K562 (cell line): ENCODE results near the gene LMX1B. TPM values are rescaled to one million over a fixed set of nuclear protein-coding genes. Genes with fewer than 3 reads are reported as not detected.

Experiments
- ATAC-seq: fragments of 200-7000 bp; cut with Tn5 transposase; 3 replicates; pipeline ENCODE4 v1.9.1; 2020; ENCODE audit warnings: moderate library complexity
- BruUV-seq: library from RNA; stranded (reverse); fragments of 400-500 nt; replicated peaks from 2 replicates; lab custom pipeline; 2021; lab: Mats Ljungman, UMichigan
- CTCF ChIA-PET: fragments of 300-600 bp; formaldehyde crosslinking; extraction: SDS; loops from one replicate; lab custom pipeline; 2021; ENCODE audit warnings: low intra/inter-chr PET ratio; lab: Yijun Ruan, JAX
- POLR2A ChIA-PET: fragments of 300-600, 350-650 bp; sonication (Branson Sonifier 250); formaldehyde crosslinking; extraction: SDS; loops from one replicate; lab custom pipeline; 2021; ENCODE audit warnings: antibody characterized with exemption, inconsistent platforms; lab: Yijun Ruan, JAX
- DNase-seq, 4 experiments: peaks; one replicate each; pipeline versions ENCODE4 v3.0.0 to v3.0.0-alpha.2; 2011 to 2018; ENCODE audit warnings: low spot score in 3 of 4, mixed read lengths in 3 of 4; ENCODE audit errors: extremely low read depth in 1 of 4
- FAIRE-seq: peaks from 2 replicates; lab custom pipeline; 2011; peaks lifted over from hg19 to GRCh38; lab: Jason Lieb, UNC
- H2AFZ ChIP-seq: 2 replicates; pipeline ENCODE4 v1.6.0; 2011; ENCODE audit warnings: low read depth, low read length, control low read depth, inconsistent platforms
- H3K27ac ChIP-seq: fragments of 200-600 bp; 3 replicates; pipeline ENCODE4 v1.8.0; 2011; ENCODE audit warnings: low read depth, mild to moderate bottlenecking, control low read depth, inconsistent platforms, low read length, moderate library complexity, mixed read lengths; ENCODE audit errors: extremely low read depth
- H3K27me3 ChIP-seq, 2 experiments: fragments of 300-600 bp in 1 of 2; 2 replicates in 1 of 2; 3 replicates in 1 of 2; pipeline versions ENCODE4 v1.6.0 to v1.8.0; 2011; ENCODE audit warnings: inconsistent platforms in 2 of 2, low read length in 2 of 2, mild to moderate bottlenecking in 1 of 2, mixed read lengths in 1 of 2, moderate library complexity in 1 of 2; ENCODE audit not compliant: control insufficient read depth in 2 of 2, insufficient read depth in 2 of 2
- H3K36me3 ChIP-seq: fragments of 300-600 bp; 3 replicates; pipeline ENCODE4 v1.8.0; 2011; ENCODE audit warnings: mild to moderate bottlenecking, low read length, inconsistent platforms; ENCODE audit not compliant: control insufficient read depth, insufficient read depth
- H3K4me1 ChIP-seq, 2 experiments: fragments of 200-600 bp in 1 of 2; replicated peaks in 1 of 2; 2 replicates in 1 of 2; 3 replicates in 1 of 2; pipeline versions ENCODE4 v1.5.1 to v1.8.0; 2011; ENCODE audit warnings: inconsistent platforms in 2 of 2, low read length in 2 of 2, mild to moderate bottlenecking in 1 of 2, mixed read lengths in 1 of 2, moderate library complexity in 1 of 2; ENCODE audit not compliant: control insufficient read depth in 2 of 2, insufficient read depth in 2 of 2
- H3K4me2 ChIP-seq: 2 replicates; pipeline ENCODE4 v1.6.1; 2011; ENCODE audit warnings: low read length, control low read depth, inconsistent platforms, mixed read lengths; ENCODE audit not compliant: insufficient read depth
- H3K4me3 ChIP-seq: fragments of 200-600 bp; sonication (generic), shearing (Covaris generic); 2 replicates; pipeline ENCODE4 v1.5.1; 2016; ENCODE audit warnings: control low read depth, inconsistent platforms
- H3K79me2 ChIP-seq: fragments of 200-600 bp; 3 replicates; pipeline ENCODE4 v1.8.0; 2011; ENCODE audit warnings: low read length, inconsistent platforms; ENCODE audit not compliant: control insufficient read depth, insufficient read depth
- H3K9ac ChIP-seq, 2 experiments: 2 replicates each; pipeline versions ENCODE4 v1.6.0 to v1.6.1; 2011; ENCODE audit warnings: low read depth in 2 of 2, low read length in 2 of 2, control low read depth in 1 of 2, inconsistent platforms in 1 of 2, mild to moderate bottlenecking in 1 of 2, mixed read lengths in 1 of 2; ENCODE audit not compliant: insufficient read depth in 1 of 2
- H3K9me1 ChIP-seq: one replicate; pipeline ENCODE4 v1.6.0; 2011; ENCODE audit warnings: inconsistent platforms, mild to moderate bottlenecking, low read length, moderate library complexity; ENCODE audit not compliant: control insufficient read depth, insufficient read depth
- H3K9me3 ChIP-seq: replicated peaks from 2 replicates; pipeline ENCODE4 v1.5.1; 2011; ENCODE audit warnings: low read depth, low read length, inconsistent platforms; ENCODE audit not compliant: control insufficient read depth, insufficient read depth
- H4K20me1 ChIP-seq: replicated peaks from 2 replicates; pipeline ENCODE4 v1.6.1; 2011; ENCODE audit warnings: low read length, inconsistent platforms, mixed read lengths; ENCODE audit not compliant: control insufficient read depth, insufficient read depth
- HMG20B ChIP-seq: fragments of 250-450 bp; sonication (Bioruptor Pico); IDR thresholded peaks from 2 replicates; pipeline ENCODE4 v1.5.0; 2021; ENCODE audit warnings: mild to moderate bottlenecking
- HNRNPUL1 ChIP-seq: fragments of 200-400 bp; formaldehyde crosslinking; IDR thresholded peaks from 2 replicates; pipeline ENCODE4 v1.6.1; 2017; ENCODE audit warnings: low read length
- NELFE ChIP-seq: IDR thresholded peaks from 2 replicates; pipeline ENCODE4 v1.6.1; 2011; ENCODE audit warnings: mild to moderate bottlenecking; ENCODE audit not compliant: insufficient read depth, insufficient read length
- PML ChIP-seq: IDR thresholded peaks from 2 replicates; pipeline ENCODE4 v1.6.1; 2012; ENCODE audit warnings: low read length, inconsistent platforms
- POLR2H ChIP-seq: IDR thresholded peaks from 2 replicates; pipeline ENCODE4 v1.6.1; 2016; ENCODE audit warnings: missing genetic modification characterization, low read depth, mild to moderate bottlenecking, control low read depth, missing compliant biosample characterization, moderate library complexity
- RBM17 ChIP-seq: fragments of 200-400 bp; formaldehyde crosslinking; IDR thresholded peaks from 2 replicates; pipeline ENCODE4 v1.6.1; 2017; ENCODE audit warnings: low read depth, mild to moderate bottlenecking, low read length, borderline replicate concordance
- ZSCAN32 ChIP-seq: fragments of 450-650 bp; formaldehyde crosslinking; IDR thresholded peaks from 2 replicates; pipeline ENCODE4 v1.4.0; 2020; ENCODE audit warnings: mild to moderate bottlenecking, moderate library complexity
- WGBS: fragments of 100-300 bp; shearing (Covaris generic); methylation state at CpG from one replicate; pipeline ENCODE4 v1.1.6; 2016; ENCODE audit warnings: low coverage, mixed read lengths; ENCODE audit not compliant: insufficient coverage; ENCODE audit errors: missing lambda C conversion rate; 5-methylcytosine and 5-hydroxymethylcytosine counted together
- in situ Hi-C: fragments of 300-500 bp; cut with MboI; formaldehyde crosslinking; loops from 4 replicates; pipeline ENCODE4 v1.15.0; 2018; ENCODE audit warnings: inconsistent platforms, mixed read lengths
- intact Hi-C: fragments of 100-400 bp; cut with micrococcal nuclease; formaldehyde crosslinking; loops from 2 replicates; pipeline ENCODE4 v1.14.2; 2022
- polyA plus RNA-seq, 8 experiments: library from polyadenylated mRNA; depleted of rRNA in 4 of 8; stranded (reverse) in 5 of 8; unstranded in 3 of 8; fragments of >200 nt; fragmentation: Nextera tagmentation in 2 of 8; fragmentation: Illumina TruSeq in 1 of 8; extraction: Ambion mirVana in 2 of 8; extraction: Trizol in 1 of 8; gene quantifications; 2 replicates each; pipeline versions ENCODE4 v1.2.1 to v1.2.3, GENCODE V29; 2011 to 2014; ENCODE audit warnings: inconsistent platforms in 1 of 8, missing spikeins in 1 of 8
- total RNA-seq, 7 experiments: library from RNA; depleted of rRNA in 6 of 7; stranded (reverse); fragments of >200 nt in 6 of 7; fragmentation: Illumina TruSeq in 2 of 7; extraction: Trizol in 2 of 7; gene quantifications; 2 replicates each; pipeline versions ENCODE4 v1.2.1 to v1.2.3, GENCODE V29; 2011 to 2021; ENCODE audit warnings: low replicate concordance in 1 of 7
- TF ChIP-seq, protein P1 (sequence below): fragments of 250-450 bp; sonication (Bioruptor Pico); IDR thresholded peaks from 2 replicates; pipeline ENCODE4 v1.4.0; 2020
- TF ChIP-seq, protein P2 (sequence below), 2 experiments: fragments of 200-800 bp in 1 of 2; sonication (Bioruptor generic) in 1 of 2; sonication (generic) in 1 of 2; formaldehyde crosslinking in 1 of 2; IDR thresholded peaks in 1 of 2; conservative IDR thresholded peaks in 1 of 2; 2 replicates each; pipeline versions ENCODE4 v1.5.0 to v1.6.1; 2016 to 2020; ENCODE audit warnings: missing compliant biosample characterization in 1 of 2, missing genetic modification characterization in 1 of 2, missing genetic modification reagents in 1 of 2
- TF ChIP-seq, protein P3 (sequence below): fragments of 250-450 bp; sonication (Bioruptor Pico); IDR thresholded peaks from 2 replicates; pipeline ENCODE4 v1.8.0; 2022; ENCODE audit warnings: moderate library complexity, mild to moderate bottlenecking, inconsistent platforms

The LMX1B gene
- total and polyA plus RNA-seq, 9 of the 15 experiments (the other 6 are each of a cell fraction or from before 2014, with no cell fraction given) = not detected

DNA sequence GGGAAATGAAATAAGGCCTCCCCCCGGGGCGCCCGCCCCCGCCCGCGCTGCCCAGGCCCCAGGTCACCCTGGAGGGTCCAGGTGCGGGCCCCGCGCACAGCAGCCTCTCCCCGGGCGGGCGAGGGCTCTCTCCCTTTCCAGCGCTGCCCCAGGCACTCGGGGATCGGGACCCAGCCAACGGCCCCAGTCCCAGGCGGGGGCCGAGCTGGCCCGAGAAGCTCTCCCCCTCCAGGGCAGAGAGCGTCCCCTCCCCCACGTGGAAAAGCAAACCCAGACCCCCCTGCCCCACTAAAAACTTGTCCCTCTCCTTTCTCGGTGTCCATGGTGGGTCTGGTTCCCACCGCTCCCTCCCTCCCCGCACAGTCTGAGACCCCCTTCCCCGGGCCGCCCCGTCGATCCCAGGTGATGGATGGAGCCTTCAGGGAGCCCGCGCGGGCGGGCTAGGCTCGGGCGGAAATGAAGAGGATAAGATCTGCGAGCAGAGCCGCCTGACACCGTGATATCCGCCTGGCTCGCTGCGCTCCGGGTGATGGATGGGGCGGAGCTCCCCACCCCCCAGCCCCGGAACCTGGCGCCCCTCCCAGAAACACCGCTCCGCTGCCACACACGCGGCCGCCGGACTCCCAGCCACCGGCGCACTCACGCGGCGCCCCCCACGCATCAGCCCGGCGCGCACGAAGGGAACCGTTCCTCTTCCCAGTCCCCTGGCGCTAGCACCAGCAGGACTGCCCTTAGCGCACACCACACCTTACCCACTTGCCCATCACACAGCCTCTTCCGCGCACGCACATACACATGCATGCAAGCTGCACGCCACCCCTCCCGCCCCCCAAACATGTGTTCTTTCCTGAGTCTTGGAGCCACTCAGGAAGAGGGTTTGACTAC, 109.4 kb downstream of the LMX1B start:
- CTCF ChIA-PET = no interaction called here
- Histone ChIP-seq H3K27me3 (peaks cover 7 to 51% of the 10 kb centered on the region in 2 experiments), H3K4me2 (peak overlapping the region; percentile 56), H3K9ac (peak overlapping the region; percentile 55 to 89; a peak in 3 of 4 replicates), H3K9me1 (no peaks in the 10 kb centered on the region), H3K4me1 (peaks cover 0 to 24% of the 10 kb centered on the region in 2 experiments; a peak in 2 of 5 replicates), H3K27ac (0 out of 3 replicates have a peak overlapping the region, but pooled peaks have one; percentile 9), H3K4me3 (peak overlapping the region; percentile 64), H2AFZ (peak overlapping the region; percentile 85), H3K9me3 (no peaks in the 10 kb centered on the region), H3K79me2 (no peaks in the 10 kb centered on the region), H4K20me1 (no peaks in the 10 kb centered on the region), H3K36me3 (no peaks in the 10 kb centered on the region)
- 6% methylated on average over 26 of the region's 68 CpGs for WGBS
- no TSS peak for BruUV-seq
- peak; percentile 74 for ATAC-seq
- FAIRE-seq = no peak
- DNase-seq = peak; percentile 64 to 87 (median 78)
- in situ Hi-C loops = no loop called here
- POLR2A ChIA-PET = interaction anchor here (0.6 kb wide), 1 partner anchor 24 kb away, joined by 3 read pairs; no protein-coding TSS in a partner anchor
- intact Hi-C loops = no loop called here
- no peak for TF ChIP-seq NELFE
- TF ChIP-seq, protein P1, sequence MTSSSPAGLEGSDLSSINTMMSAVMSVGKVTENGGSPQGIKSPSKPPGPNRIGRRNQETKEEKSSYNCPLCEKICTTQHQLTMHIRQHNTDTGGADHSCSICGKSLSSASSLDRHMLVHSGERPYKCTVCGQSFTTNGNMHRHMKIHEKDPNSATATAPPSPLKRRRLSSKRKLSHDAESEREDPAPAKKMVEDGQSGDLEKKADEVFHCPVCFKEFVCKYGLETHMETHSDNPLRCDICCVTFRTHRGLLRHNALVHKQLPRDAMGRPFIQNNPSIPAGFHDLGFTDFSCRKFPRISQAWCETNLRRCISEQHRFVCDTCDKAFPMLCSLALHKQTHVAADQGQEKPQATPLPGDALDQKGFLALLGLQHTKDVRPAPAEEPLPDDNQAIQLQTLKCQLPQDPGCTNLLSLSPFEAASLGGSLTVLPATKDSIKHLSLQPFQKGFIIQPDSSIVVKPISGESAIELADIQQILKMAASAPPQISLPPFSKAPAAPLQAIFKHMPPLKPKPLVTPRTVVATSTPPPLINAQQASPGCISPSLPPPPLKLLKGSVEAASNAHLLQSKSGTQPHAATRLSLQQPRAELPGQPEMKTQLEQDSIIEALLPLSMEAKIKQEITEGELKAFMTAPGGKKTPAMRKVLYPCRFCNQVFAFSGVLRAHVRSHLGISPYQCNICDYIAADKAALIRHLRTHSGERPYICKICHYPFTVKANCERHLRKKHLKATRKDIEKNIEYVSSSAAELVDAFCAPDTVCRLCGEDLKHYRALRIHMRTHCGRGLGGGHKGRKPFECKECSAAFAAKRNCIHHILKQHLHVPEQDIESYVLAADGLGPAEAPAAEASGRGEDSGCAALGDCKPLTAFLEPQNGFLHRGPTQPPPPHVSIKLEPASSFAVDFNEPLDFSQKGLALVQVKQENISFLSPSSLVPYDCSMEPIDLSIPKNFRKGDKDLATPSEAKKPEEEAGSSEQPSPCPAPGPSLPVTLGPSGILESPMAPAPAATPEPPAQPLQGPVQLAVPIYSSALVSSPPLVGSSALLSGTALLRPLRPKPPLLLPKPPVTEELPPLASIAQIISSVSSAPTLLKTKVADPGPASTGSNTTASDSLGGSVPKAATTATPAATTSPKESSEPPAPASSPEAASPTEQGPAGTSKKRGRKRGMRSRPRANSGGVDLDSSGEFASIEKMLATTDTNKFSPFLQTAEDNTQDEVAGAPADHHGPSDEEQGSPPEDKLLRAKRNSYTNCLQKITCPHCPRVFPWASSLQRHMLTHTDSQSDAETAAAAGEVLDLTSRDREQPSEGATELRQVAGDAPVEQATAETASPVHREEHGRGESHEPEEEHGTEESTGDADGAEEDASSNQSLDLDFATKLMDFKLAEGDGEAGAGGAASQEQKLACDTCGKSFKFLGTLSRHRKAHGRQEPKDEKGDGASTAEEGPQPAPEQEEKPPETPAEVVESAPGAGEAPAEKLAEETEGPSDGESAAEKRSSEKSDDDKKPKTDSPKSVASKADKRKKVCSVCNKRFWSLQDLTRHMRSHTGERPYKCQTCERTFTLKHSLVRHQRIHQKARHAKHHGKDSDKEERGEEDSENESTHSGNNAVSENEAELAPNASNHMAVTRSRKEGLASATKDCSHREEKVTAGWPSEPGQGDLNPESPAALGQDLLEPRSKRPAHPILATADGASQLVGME (CRISPR knock-in tag) = no peak
- TF ChIP-seq, protein P2, sequence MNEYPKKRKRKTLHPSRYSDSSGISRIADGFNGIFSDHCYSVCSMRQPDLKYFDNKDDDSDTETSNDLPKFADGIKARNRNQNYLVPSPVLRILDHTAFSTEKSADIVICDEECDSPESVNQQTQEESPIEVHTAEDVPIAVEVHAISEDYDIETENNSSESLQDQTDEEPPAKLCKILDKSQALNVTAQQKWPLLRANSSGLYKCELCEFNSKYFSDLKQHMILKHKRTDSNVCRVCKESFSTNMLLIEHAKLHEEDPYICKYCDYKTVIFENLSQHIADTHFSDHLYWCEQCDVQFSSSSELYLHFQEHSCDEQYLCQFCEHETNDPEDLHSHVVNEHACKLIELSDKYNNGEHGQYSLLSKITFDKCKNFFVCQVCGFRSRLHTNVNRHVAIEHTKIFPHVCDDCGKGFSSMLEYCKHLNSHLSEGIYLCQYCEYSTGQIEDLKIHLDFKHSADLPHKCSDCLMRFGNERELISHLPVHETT (CRISPR knock-in tag; conservative IDR thresholded peaks at IDR 0.05 in 1 of 2, IDR thresholded peaks at IDR 0.05 in 1 of 2) = no peak
- no peak for TF ChIP-seq HMG20B (CRISPR knock-in tag)
- TF ChIP-seq HNRNPUL1 = no peak
- TF ChIP-seq ZSCAN32 (CRISPR knock-in tag) = no peak
- TF ChIP-seq, protein P3, sequence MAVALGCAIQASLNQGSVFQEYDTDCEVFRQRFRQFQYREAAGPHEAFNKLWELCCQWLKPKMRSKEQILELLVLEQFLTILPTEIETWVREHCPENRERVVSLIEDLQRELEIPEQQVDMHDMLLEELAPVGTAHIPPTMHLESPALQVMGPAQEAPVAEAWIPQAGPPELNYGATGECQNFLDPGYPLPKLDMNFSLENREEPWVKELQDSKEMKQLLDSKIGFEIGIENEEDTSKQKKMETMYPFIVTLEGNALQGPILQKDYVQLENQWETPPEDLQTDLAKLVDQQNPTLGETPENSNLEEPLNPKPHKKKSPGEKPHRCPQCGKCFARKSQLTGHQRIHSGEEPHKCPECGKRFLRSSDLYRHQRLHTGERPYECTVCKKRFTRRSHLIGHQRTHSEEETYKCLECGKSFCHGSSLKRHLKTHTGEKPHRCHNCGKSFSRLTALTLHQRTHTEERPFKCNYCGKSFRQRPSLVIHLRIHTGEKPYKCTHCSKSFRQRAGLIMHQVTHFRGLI (CRISPR knock-in tag) = no peak
- TF ChIP-seq PML = no peak
- no peak for TF ChIP-seq RBM17
- no peak for TF ChIP-seq POLR2H
